LNCAP (cell line): ENCODE results near the gene NUDT6.

ENCODE experiments used
- CTCF ChIP-seq: fragments of 450-650 bp; IDR thresholded peaks from 2 replicates; pipeline ENCODE4 v1.5.1; 2017; ENCODE audit warnings: mild to moderate bottlenecking

NUDT6 gene

GRCh38 chr4:122959441-122959840 lies 37.0 kb upstream of the NUDT6 start:
- no peak for TF ChIP-seq CTCF

GRCh38 chr4:122958505-122958904 lies 36.1 kb upstream of the NUDT6 start:
- no peak for TF ChIP-seq CTCF

- TF ChIP-seq CTCF = no peak
Measured at GRCh38 chr4:122953924-122954323, 31.5 kb upstream of the NUDT6 start.

GRCh38 chr4:122952028-122952427 lies 29.6 kb upstream of the NUDT6 start:
- no peak for TF ChIP-seq CTCF

GRCh38 chr4:122948671-122949070 lies 26.3 kb upstream of the NUDT6 start:
- TF ChIP-seq CTCF = no peak

- no peak for TF ChIP-seq CTCF
Measured at GRCh38 chr4:122946142-122946541, 23.7 kb upstream of the NUDT6 start.

GRCh38 chr4:122932763-122933162 lies 10.4 kb upstream of the NUDT6 start:
- TF ChIP-seq CTCF = no peak

GRCh38 chr4:122930862-122931261 lies 8.5 kb upstream of the NUDT6 start:
- TF ChIP-seq CTCF = peak; percentile 42; the same call in 1 of the 2 replicates
